ENCODE data around the gene DCUN1D2.
"Not testable (repeated sequence)": the region's sequence is repeated elsewhere in the genome, so short reads cannot be mapped to it uniquely, and the experiment has no call there.

DCUN1D2 gene

DNA sequence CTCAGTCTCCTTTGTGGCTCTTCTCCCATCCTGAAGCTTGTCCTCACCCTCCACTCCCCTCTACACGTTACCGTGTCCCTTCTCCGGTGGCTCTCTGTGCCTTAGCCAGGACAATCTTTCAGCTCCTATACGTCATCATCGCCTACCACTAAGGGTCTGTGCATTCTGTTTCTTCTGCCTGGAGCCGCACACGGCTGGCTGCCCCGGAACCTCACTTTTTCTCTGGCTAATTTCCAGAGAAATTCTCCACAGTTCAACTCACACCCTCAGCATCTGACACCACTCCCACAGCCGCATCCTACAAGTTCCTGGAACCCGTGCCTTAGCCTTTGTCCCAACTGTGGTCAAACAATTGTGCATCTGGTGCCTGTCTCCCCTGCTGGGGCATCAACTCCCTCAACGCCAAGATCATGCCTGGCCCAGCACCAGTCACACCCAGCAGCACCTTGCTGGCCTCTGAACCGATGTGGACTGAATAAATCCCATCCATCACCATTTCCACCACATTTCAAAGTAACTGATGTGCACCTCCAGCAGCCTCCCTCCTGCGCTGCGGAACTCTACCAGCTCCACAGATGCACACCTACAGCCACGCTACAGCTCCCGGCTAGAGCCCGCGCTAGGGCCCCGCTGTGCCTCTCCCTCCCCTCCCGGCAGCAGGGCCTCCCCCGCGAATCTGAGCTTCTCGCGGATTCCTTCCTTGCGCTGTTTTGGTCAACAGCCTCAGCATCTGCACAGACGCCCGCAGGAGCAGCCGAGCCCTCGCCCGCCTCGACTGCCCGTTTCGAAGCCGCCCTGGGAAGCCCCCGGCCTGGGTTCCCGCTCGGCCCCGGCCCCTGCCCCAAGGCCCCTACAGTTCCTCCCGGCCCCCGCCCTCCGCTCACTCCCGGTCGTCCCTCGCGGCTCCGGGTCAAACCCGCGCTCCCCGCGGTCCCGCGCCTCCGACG lies 689 bp downstream of the DCUN1D2 start:
- no peak for DNase-seq (ENCODE audit: low read depth, low spot score)

- DNase-seq (ENCODE audit: low read depth, low spot score): no peak
Observed at GRCh38 chr13:113489171-113489548, 1.4 kb downstream of the DCUN1D2 start.

GRCh38 chr13:113488283-113488682 lies 2.2 kb downstream of the DCUN1D2 start:
- DNase-seq (ENCODE audit: low read depth, low spot score): no peak

DNA sequence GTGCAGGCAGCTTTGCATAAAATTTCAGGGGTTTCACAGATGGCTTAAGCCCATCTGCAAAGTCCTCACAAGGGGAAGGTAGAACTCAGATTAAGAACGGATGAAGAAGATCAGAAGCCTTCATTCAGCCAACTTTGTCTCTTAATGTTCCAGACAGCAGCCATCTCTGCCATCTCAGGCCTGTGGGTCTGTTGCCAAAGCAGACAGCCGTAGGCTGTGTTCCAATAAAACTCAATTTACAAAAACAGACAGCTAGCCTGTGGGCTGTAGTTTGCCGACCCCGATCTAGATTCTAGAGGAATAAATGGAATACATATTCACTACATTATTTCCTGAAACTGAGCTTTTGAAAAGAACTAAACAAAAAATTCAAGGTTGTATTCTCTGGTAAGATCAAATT lies 3.8 kb downstream of the DCUN1D2 start:
- no peak for DNase-seq (ENCODE audit: low read depth, low spot score)

DNA sequence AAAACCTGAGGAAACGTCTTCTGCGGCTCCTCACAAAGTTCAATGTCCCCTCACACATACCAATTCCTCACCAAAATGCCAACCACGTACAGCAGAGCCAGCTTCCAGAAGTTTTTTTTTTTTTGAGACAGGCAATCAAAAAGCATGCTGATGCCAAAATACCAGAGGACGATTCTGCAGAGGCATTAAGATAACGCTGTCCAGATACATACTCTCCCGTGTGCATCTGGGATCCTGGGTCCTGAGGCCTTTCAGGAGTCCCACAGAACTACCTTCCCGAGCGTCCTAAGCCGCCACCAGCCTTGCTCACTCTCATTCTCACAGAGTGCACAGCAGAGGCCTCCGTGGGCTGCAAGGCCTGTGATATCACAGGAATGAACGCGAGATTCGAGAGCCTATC lies 5.0 kb downstream of the DCUN1D2 start:
- DNase-seq (ENCODE audit: low read depth, low spot score): no peak

DNA sequence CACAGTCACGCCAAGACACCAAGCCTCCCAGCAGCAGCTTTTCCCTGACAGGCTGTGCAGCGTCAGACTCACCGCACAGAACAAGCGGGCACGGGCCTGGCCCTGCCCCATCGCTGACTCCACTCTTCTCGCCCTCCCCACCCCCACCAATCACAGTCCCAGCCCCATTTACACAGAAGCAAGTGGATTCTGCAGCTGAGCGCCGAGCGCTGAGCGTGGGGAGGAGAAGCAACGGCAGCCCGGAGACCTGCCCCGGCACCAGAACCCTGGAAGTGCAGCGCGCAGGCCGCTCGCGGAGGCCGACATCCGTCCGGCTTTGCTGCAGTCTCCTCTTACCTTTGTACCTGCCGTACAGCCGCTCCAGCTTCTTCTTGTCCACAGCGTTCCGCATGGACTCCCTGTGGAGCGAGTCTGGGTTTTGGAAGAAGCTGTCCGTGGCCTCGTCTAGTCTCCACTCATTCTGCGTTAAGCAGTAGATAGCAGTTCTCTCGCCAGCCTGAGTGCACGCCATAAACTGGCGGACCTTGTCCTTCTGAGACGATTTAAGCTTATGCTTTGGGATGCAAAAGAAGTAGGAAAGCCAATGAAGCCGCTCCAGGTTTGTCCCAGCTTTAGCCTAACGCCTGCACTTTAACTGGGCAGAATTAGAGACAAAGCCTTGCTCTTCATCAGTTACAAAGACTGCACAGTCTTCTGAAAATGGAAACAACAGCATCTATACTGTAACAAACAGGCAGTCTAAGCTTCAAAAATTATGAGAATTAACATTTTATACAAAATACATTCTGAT lies 6.8 kb downstream of the DCUN1D2 start:
- no peak for DNase-seq (ENCODE audit: low read depth, low spot score)

- no peak for DNase-seq (ENCODE audit: low read depth, low spot score)
Observed at GRCh38 chr13:113483081-113483480, 7.4 kb downstream of the DCUN1D2 start.

DNA sequence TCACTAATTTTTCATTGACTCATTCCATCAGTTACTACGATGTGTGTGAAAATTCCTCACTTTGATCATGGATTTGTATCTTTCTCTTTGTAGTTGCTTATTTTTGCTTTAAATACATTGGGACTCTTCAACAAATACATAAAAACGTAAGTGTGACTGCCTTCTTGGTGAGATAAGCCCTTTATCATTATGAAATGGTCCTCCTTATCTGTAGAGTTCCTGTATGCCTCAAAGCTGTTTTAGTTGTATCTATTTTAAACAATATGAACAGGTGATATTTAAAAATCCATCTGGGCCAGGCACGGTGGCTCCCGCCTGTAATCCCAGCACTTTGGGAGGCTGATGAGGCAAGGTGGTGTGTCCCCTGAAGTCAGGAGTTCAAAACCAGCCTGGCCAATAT lies 11.3 kb downstream of the DCUN1D2 start:
- no peak for DNase-seq (ENCODE audit: low read depth, low spot score)

DNA sequence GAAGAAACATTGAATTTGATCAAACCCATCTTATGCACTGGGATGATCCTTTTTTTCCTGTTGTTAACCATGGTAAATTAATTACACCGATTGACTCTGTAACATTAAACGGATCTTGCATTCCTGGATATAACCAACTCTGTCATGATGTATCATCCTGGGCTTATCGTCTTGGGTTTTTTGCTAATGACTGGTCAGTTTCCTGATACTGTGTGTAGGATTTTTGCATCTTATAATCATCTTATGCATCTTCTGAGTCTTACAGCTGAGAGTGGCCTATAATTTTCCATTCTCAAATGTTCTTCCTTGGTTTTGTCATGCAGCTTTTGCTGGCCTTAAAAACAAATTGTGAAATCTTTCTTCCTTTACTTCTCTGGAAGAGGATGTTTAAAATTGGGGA lies 12.8 kb downstream of the DCUN1D2 start:
- no peak for DNase-seq (ENCODE audit: low read depth, low spot score)

GRCh38 chr13:113476811-113477210 lies 13.7 kb downstream of the DCUN1D2 start:
- DNase-seq (ENCODE audit: low read depth, low spot score): no peak

DNA sequence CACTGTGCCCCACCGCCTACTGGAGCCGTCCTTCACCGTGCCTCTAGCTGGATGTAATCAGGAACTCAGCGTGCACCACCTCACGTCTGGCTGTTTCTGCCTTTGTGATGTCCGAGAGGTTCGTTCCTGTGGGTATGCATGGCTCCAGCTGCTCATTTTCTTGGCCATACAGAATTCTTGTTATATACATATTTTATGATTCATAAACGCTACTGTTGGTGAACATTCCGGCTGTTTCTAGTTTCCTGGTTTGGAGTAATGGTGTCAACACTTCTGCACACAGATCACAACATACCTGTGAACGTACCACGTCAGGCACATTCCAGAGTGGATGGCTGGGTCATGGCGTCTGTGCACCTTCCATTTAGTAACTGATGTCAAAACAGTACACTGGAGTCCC lies 14.6 kb downstream of the DCUN1D2 start:
- no peak for DNase-seq (ENCODE audit: low read depth, low spot score)

- no peak for DNase-seq (ENCODE audit: low read depth, low spot score)
Observed at GRCh38 chr13:113475280-113475679, 15.2 kb downstream of the DCUN1D2 start.

GRCh38 chr13:113474179-113474578 lies 16.3 kb downstream of the DCUN1D2 start:
- DNase-seq (ENCODE audit: low read depth, low spot score): no peak

DNA sequence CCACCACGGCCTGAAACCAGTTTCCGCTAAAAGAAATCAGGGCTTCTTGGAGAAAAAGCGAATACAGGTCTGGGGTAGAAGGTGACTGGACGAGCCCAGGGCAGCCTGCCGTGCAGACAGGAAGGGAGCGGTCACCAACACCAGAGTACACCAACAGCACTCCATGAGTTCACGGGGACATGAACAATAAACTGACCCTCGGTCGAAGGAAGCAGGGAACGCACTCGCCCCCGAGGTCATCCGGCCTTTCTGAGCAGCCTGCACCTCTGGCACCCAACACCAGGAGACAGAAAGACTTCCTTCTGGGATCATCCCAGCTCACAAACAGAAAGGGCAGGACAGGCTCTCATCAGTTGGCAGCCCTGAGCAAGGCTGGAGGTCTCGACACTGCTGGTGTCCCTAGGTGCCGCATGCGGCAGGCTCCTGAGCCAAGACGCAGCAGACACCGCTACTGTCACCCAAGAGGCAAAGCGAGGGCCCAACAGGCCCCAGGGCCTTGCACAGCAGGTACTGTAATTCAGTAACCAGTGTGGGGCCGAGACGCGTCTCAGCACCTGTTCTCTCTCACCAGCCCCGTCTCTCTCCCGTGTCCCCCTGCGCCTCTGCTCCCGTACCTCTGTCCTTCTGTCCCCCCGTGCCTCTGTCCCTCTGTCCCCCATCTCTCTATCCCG lies 18.0 kb downstream of the DCUN1D2 start:
- DNase-seq (ENCODE audit: low read depth, low spot score): no peak

DNA sequence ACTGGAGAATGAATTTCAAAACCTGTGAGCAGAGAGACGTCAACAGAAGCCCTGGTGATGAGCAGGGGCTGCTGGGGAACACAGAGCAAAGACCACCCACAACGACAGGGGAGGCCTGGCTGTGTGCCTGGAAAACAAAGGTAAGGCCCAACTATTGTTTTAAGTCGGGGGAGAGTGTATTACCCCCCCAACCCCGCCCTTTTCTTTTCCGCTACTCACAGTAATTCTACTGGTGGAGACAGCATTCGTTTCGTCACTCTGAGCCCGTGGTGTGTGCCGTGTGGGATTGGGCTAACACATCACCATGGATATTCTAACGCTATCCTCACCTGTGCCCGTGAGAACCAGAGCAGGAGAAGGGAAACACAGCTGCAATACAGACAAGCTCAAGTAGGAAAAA lies 18.7 kb downstream of the DCUN1D2 start:
- no peak for DNase-seq (ENCODE audit: low read depth, low spot score)

DNA sequence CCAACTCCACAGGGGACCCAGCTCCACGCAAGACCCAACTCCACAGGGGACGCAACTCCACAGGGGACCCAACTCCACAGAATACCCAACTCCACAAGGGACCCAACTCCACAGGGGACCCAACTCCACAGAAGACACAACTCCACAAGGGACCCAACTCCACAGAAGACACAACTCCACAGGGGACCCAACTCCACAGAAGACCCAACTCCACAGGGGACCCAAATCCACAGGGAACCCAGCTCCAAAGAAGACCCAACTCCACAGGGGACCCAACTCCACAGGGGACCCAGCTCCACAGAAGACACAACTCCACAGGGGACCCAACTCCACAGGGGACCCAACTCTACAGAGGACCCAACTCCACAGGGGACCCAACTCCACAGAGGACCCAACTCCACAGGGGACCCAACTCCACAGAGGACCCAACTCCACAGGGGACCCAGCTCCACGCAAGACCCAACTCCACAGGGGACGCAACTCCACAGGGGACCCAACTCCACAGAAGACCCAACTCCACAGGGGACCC lies 19.8 kb downstream of the DCUN1D2 start:
- DNase-seq (ENCODE audit: low read depth, low spot score): not testable (repeated sequence)

DNA sequence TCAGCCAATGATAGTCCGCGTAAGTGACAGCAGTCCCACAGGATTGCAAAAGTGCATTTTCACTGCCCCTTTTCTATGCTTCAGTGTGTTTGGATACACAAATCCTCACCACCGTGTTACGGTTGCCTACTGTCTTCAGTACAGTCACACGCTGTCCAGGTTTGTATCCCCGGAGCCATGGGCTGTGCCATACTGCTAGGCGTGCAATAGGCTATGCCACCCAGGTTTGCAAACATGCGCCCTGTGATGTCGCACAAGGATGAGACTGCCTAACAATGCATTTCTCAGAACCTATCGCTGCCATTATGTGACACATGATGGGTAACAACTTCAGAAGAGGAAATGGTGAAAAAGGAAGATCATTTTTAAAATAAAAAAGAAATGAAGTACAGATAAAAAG lies 20.4 kb downstream of the DCUN1D2 start:
- no peak for DNase-seq (ENCODE audit: low read depth, low spot score)

DNA sequence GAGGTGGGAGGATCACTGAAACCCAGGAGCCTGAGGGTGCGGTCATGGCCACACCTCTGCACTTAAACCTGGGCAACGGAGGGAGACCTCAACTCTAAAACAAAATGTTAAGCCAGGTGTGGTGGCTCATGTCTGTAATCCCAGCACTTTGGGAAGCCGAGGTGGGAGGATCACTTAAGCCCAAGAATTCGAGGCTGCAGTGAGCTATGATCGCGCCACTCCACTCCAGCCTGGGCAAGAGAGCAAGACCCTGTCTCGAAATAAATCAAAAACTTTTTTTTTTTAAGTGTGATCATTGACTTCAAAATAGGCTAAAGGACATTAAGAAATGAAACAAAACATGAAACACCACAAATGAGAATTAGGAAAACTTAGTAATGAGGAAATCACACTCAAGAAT lies 20.9 kb downstream of the DCUN1D2 start:
- DNase-seq (ENCODE audit: low read depth, low spot score): no peak

DNA sequence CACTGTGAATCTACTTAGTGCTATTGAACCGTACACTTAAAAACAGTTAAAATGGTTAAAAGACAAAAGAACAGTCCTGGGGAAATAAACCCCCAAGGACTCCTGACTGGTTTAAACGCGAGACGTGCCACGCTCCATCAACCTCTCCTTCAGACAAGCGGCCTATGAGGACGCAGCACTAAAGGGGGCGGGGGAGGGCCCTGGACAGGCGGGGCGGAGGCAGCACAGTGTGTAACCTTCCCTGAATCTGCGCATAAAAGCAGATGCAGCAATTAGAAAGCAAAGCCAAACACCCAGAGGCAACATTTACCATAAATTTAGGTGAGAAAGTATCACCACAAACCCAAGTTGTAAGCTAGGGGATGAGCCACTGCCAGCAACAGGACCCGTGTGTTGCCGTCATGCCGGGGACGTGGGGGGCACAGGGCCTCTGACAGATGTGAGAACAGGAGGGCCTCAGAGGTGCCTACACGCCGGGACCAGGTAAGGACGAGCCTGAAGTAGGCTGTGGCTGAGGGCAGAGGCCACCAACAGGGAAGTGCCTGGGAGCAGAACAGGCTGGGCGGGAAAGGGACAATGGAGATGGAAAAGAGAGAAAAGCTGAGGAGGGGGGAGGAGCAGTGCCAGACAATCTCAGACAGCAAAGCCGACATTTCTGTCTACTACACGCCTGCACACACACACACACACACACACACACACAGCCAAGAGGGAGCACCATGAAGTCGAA lies 21.9 kb downstream of the DCUN1D2 start:
- DNase-seq (ENCODE audit: low read depth, low spot score): no peak

GRCh38 chr13:113468029-113468428 lies 22.5 kb downstream of the DCUN1D2 start:
- DNase-seq (ENCODE audit: low read depth, low spot score): no peak

- no peak for DNase-seq (ENCODE audit: low read depth, low spot score)
Observed at GRCh38 chr13:113466383-113466782, 24.1 kb downstream of the DCUN1D2 start.

Data from brain pericyte (primary cell).